MM.1S (cell line): ENCODE data around the gene PATL1.

Experiments
- EZH2 ChIP-seq: fragments of 300-600 bp; sonication (generic); optimal IDR thresholded peaks from 2 replicates; pipeline ENCODE3; 2017; ENCODE audit warnings: low read depth, mild to moderate bottlenecking, antibody characterized with exemption, low read length, mixed read lengths
- EZH2phosphoT487 ChIP-seq: fragments of 300-600 bp; sonication (generic); IDR thresholded peaks from 2 replicates; pipeline ENCODE4 v1.6.1; 2018; ENCODE audit warnings: antibody characterized with exemption, low read length
- TF ChIP-seq, protein P1 (sequence below): fragments of 300-600 bp; sonication (generic); IDR thresholded peaks from 2 replicates; pipeline ENCODE4 v1.5.1; 2016; ENCODE audit warnings: antibody characterized with exemption, low read length, mixed read lengths

DNA sequence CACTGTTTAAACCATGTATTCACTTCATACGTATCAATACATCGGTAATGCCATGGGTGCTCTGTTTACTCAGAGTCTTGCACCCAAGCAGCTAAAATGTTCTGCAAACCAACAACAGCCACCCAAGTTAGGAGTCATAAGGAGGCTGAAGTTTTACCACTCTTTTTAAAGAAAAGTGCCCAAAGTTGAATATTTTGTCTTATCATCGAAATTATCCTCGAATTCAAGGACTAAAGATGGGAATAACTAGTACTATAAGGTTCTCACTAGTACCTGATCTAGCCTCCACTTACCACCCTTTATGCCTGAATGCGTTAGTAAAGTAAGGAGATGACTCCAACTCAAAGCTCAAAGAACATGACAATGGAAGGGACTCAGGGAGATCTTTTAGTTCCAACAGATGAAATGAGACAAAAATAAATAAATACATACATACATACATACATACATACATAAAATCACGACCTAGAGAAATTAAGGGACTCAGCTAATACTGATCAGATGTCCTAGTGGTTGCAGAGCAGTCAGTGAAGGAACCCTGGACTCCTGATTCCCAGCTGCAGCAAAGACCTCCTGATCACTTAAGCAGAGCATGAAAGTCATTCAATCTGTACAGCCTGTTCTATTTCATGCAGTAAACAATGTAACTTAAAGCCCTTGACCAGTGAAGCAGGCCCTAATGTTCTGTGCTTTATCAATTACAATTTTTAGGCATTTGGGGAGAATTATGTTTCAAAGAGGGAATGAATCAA lies 61.0 kb downstream of the PATL1 start:
- no peak for TF ChIP-seq EZH2
- TF ChIP-seq, protein P1, sequence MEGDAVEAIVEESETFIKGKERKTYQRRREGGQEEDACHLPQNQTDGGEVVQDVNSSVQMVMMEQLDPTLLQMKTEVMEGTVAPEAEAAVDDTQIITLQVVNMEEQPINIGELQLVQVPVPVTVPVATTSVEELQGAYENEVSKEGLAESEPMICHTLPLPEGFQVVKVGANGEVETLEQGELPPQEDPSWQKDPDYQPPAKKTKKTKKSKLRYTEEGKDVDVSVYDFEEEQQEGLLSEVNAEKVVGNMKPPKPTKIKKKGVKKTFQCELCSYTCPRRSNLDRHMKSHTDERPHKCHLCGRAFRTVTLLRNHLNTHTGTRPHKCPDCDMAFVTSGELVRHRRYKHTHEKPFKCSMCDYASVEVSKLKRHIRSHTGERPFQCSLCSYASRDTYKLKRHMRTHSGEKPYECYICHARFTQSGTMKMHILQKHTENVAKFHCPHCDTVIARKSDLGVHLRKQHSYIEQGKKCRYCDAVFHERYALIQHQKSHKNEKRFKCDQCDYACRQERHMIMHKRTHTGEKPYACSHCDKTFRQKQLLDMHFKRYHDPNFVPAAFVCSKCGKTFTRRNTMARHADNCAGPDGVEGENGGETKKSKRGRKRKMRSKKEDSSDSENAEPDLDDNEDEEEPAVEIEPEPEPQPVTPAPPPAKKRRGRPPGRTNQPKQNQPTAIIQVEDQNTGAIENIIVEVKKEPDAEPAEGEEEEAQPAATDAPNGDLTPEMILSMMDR = no peak
- no peak for TF ChIP-seq EZH2phosphoT487
